HepG2 (cell line): ENCODE data around the gene KDM8. TPM values are rescaled to one million over a fixed set of nuclear protein-coding genes. Genes with fewer than 3 reads are reported as not detected.
A peak's percentile ranks its signal among the peaks of the same experiment; 100 is the strongest.

ENCODE experiments used
- DMAP1 ChIP-seq: IDR thresholded peaks from 2 replicates; pipeline ENCODE4 v1.6.1; 2016
- ETS1 ChIP-seq: sonication (generic); formaldehyde crosslinking; IDR thresholded peaks from 2 replicates; pipeline ENCODE4 v1.4.0; 2020; ENCODE audit warnings: missing genetic modification reagents
- FOXK1 ChIP-seq: sonication (generic); formaldehyde crosslinking; IDR thresholded peaks from 2 replicates; pipeline ENCODE4 v1.4.0; 2020; ENCODE audit warnings: low read depth, missing genetic modification reagents, borderline replicate concordance
- FOXP1 ChIP-seq, 2 experiments: fragments of 450-650 bp in 1 of 2; IDR thresholded peaks; 2 replicates each; pipeline ENCODE4 v1.6.1; 2017 to 2018; ENCODE audit warnings: antibody characterized with exemption in 1 of 2
- GABPA ChIP-seq, 2 experiments: IDR thresholded peaks; 2 replicates each; pipeline ENCODE4 v1.6.1; 2011 to 2016; ENCODE audit warnings: low read depth in 2 of 2, low read length in 1 of 2, missing biosample characterization in 1 of 2, missing genetic modification characterization in 1 of 2
- GTF2F1 ChIP-seq: fragments of 150-350 bp; IDR thresholded peaks from 2 replicates; pipeline ENCODE4 v1.6.1; 2014; ENCODE audit warnings: low read length
- HNRNPL ChIP-seq: fragments of 200-400 bp; formaldehyde crosslinking; IDR thresholded peaks from 2 replicates; pipeline ENCODE4 v1.6.1; 2017; ENCODE audit warnings: mild to moderate bottlenecking, low read depth, low read length
- HOMEZ ChIP-seq: IDR thresholded peaks from 2 replicates; pipeline ENCODE4 v1.6.1; 2016; ENCODE audit warnings: low read depth
- JUND ChIP-seq: sonication (generic); formaldehyde crosslinking; IDR thresholded peaks from 2 replicates; pipeline ENCODE4 v1.8.0; 2022; ENCODE audit warnings: mild to moderate bottlenecking, missing genetic modification reagents
- KMT2A ChIP-seq: sonication (generic); formaldehyde crosslinking; IDR thresholded peaks from 2 replicates; pipeline ENCODE4 v1.4.0; 2020; ENCODE audit warnings: missing genetic modification reagents
- MATR3 ChIP-seq: sonication (generic); formaldehyde crosslinking; IDR thresholded peaks from 2 replicates; pipeline ENCODE4 v1.4.0; 2020; ENCODE audit warnings: missing genetic modification reagents
- MEIS1 ChIP-seq: sonication (generic); formaldehyde crosslinking; IDR thresholded peaks from 2 replicates; pipeline ENCODE4 v1.9.0; 2021; ENCODE audit warnings: mild to moderate bottlenecking, missing genetic modification reagents, moderate library complexity, borderline replicate concordance
- NR2C2 ChIP-seq: sonication (generic); formaldehyde crosslinking; IDR thresholded peaks from 2 replicates; pipeline ENCODE4 v1.4.0; 2020; ENCODE audit warnings: missing genetic modification reagents, mild to moderate bottlenecking, moderate library complexity, borderline replicate concordance
- PHF21A ChIP-seq: sonication (generic); formaldehyde crosslinking; IDR thresholded peaks from 2 replicates; pipeline ENCODE4 v1.5.0; 2020; ENCODE audit warnings: mild to moderate bottlenecking, missing genetic modification reagents
- PHF5A ChIP-seq: IDR thresholded peaks from one replicate; pipeline ENCODE4 v1.6.1; 2018; ENCODE audit warnings: low read depth, missing genetic modification reagents; ENCODE audit not compliant: unreplicated experiment
- RARG ChIP-seq: sonication (generic); formaldehyde crosslinking; IDR thresholded peaks from 2 replicates; pipeline ENCODE4 v1.4.0; 2020; ENCODE audit warnings: low read depth, mild to moderate bottlenecking, missing genetic modification reagents
- TRIM22 ChIP-seq: fragments of 450-650 bp; IDR thresholded peaks from 2 replicates; pipeline ENCODE4 v1.6.1; 2017
- ZBTB10 ChIP-seq: sonication (generic); formaldehyde crosslinking; IDR thresholded peaks from 2 replicates; pipeline ENCODE4 v1.4.0; 2020; ENCODE audit warnings: missing genetic modification reagents, borderline replicate concordance
- ZMYM4 ChIP-seq: sonication (generic); formaldehyde crosslinking; IDR thresholded peaks from 2 replicates; pipeline ENCODE4 v1.8.1; 2023; ENCODE audit warnings: mild to moderate bottlenecking, missing genetic modification reagents
- ZNF17 ChIP-seq: sonication (generic); formaldehyde crosslinking; IDR thresholded peaks from 2 replicates; pipeline ENCODE4 v1.5.0; 2020; ENCODE audit warnings: mild to moderate bottlenecking, missing genetic modification reagents
- ZNF18 ChIP-seq: sonication (generic); formaldehyde crosslinking; IDR thresholded peaks from 2 replicates; pipeline ENCODE4 v1.8.0; 2022; ENCODE audit warnings: mild to moderate bottlenecking, missing genetic modification reagents; ENCODE audit not compliant: insufficient replicate concordance
- polyA plus RNA-seq, 8 experiments: library from polyadenylated mRNA; depleted of rRNA in 3 of 8; stranded (reverse) in 7 of 8; unstranded in 1 of 8; fragments of >200 nt; fragmentation: Illumina TruSeq in 4 of 8; extraction: Trizol in 4 of 8; gene quantifications; 2 replicates each; pipeline versions ENCODE4 v1.2.1 to v1.2.3, GENCODE V29; 2011 to 2016; ENCODE audit warnings: low read depth in 4 of 8, missing spikeins in 1 of 8, mixed read lengths in 1 of 8; ENCODE audit not compliant: insufficient read depth in 1 of 8
- total RNA-seq, 5 experiments: library from RNA; depleted of rRNA; stranded (reverse); fragments of >200 nt; fragmentation: Illumina TruSeq; extraction: Trizol; gene quantifications; 2 replicates each; pipeline ENCODE4 v1.2.3, GENCODE V29; 2016; ENCODE audit warnings: low read depth in 1 of 5

The KDM8 gene
- total and polyA plus RNA-seq, 2 of the 13 experiments (the other 11 are each of a cell fraction or from before 2014, with no cell fraction given) = 3.3 to 8.6 TPM

- TF ChIP-seq HOMEZ (CRISPR knock-in tag) = peak; percentile 64; the same call in 1 of the 2 replicates
- no peak for TF ChIP-seq ETS1
- TF ChIP-seq RARG (CRISPR knock-in tag) = no peak
- no peak for TF ChIP-seq ZNF18 (CRISPR knock-in tag)
- no peak for TF ChIP-seq PHF5A (CRISPR knock-in tag)
- no peak for TF ChIP-seq GABPA (IDR thresholded peaks at IDR 0.05; ENCODE audit: low read depth, low read length)
- no peak for TF ChIP-seq GABPA (CRISPR knock-in tag; IDR thresholded peaks at IDR 0.05; ENCODE audit: low read depth)
- no peak for TF ChIP-seq FOXP1 (IDR thresholded peaks at IDR 0.05)
- peak; percentile 71 for TF ChIP-seq FOXP1 (CRISPR knock-in tag; IDR thresholded peaks at IDR 0.05)
- no peak for TF ChIP-seq ZNF17
- no peak for TF ChIP-seq KMT2A (CRISPR knock-in tag)
- TF ChIP-seq GTF2F1 = no peak
- TF ChIP-seq MATR3 (CRISPR knock-in tag) = no peak
- no peak for TF ChIP-seq ZMYM4 (CRISPR knock-in tag)
- 0 out of 2 replicates have a peak, but pooled peaks have one; percentile 41 for TF ChIP-seq PHF21A (CRISPR knock-in tag)
- TF ChIP-seq FOXK1 (CRISPR knock-in tag) = no peak
- TF ChIP-seq MEIS1 (CRISPR knock-in tag) = peak; percentile 99; the same call in 1 of the 2 replicates
- TF ChIP-seq HNRNPL = no peak
- 0 out of 2 replicates have a peak, but pooled peaks have one; percentile 9 for TF ChIP-seq JUND (CRISPR knock-in tag)
- no peak for TF ChIP-seq TRIM22
- no peak for TF ChIP-seq ZBTB10 (CRISPR knock-in tag)
- no peak for TF ChIP-seq NR2C2 (CRISPR knock-in tag)
- no peak for TF ChIP-seq DMAP1 (CRISPR knock-in tag)
These were observed 39.7 kb downstream of the KDM8 start (continued) for GRCh38 chr16:27242868-27243590.
